Measurements from ENCODE around the gene TTLL11.

TTLL11 gene

GRCh38 chr9:121998513-121999049, 94.5 kb downstream of the TTLL11 start:
- Histone ChIP-seq H3K9me3 (ENCODE audit: control insufficient read depth in 2 of 2, low read length in 2 of 2) (no peaks in the 10 kb centered on the region), H3K9ac (ENCODE audit: low read length in 2 of 2) (no peak overlapping the region), H3K4me1 (ENCODE audit: control insufficient read depth, insufficient read depth, low read length) (peaks cover 17% of the 10 kb centered on the region), H3K27ac (ENCODE audit: low read length) (no peak overlapping the region), H3K27me3 (ENCODE audit: control insufficient read depth in 1 of 2, insufficient read depth in 2 of 2, low read length in 2 of 2) (no peaks in the 10 kb centered on the region), H3K4me3 (ENCODE audit: low read length in 2 of 2) (no peak overlapping the region), H3K36me3 (ENCODE audit: control insufficient read depth in 2 of 2, insufficient read depth in 2 of 2, low read length in 2 of 2) (peaks cover 0 to 2% of the 10 kb centered on the region in 2 donors)

- Histone ChIP-seq H3K4me3 (ENCODE audit: low read length in 2 of 2) (no peak overlapping the region), H3K9ac (ENCODE audit: low read length in 2 of 2) (no peak overlapping the region), H3K27me3 (ENCODE audit: control insufficient read depth in 1 of 2, insufficient read depth in 2 of 2, low read length in 2 of 2) (no peaks in the 10 kb centered on the region), H3K27ac (ENCODE audit: low read length) (no peak overlapping the region), H3K4me1 (ENCODE audit: control insufficient read depth, insufficient read depth, low read length) (peaks cover 17% of the 10 kb centered on the region), H3K36me3 (ENCODE audit: control insufficient read depth in 2 of 2, insufficient read depth in 2 of 2, low read length in 2 of 2) (peaks cover 0 to 2% of the 10 kb centered on the region in 2 donors), H3K9me3 (ENCODE audit: control insufficient read depth in 2 of 2, low read length in 2 of 2) (no peaks in the 10 kb centered on the region)
These were observed 95.3 kb downstream of the TTLL11 start for GRCh38 chr9:121997791-121998190.

- Histone ChIP-seq H3K4me3 (ENCODE audit: low read length in 2 of 2) (no peak overlapping the region), H3K27me3 (ENCODE audit: control insufficient read depth in 1 of 2, insufficient read depth in 2 of 2, low read length in 2 of 2) (no peaks in the 10 kb centered on the region), H3K9me3 (ENCODE audit: control insufficient read depth in 2 of 2, low read length in 2 of 2) (no peaks in the 10 kb centered on the region), H3K9ac (ENCODE audit: low read length in 2 of 2) (no peak overlapping the region), H3K4me1 (ENCODE audit: control insufficient read depth, insufficient read depth, low read length) (peaks cover 9% of the 10 kb centered on the region), H3K27ac (ENCODE audit: low read length) (no peak overlapping the region), H3K36me3 (ENCODE audit: control insufficient read depth in 2 of 2, insufficient read depth in 2 of 2, low read length in 2 of 2) (peaks cover 0 to 2% of the 10 kb centered on the region in 2 donors)
These were observed 96.3 kb downstream of the TTLL11 start for GRCh38 chr9:121996783-121997182.

- Histone ChIP-seq H3K27me3 (ENCODE audit: control insufficient read depth in 1 of 2, insufficient read depth in 2 of 2, low read length in 2 of 2) (no peaks in the 10 kb centered on the region), H3K36me3 (ENCODE audit: control insufficient read depth in 2 of 2, insufficient read depth in 2 of 2, low read length in 2 of 2) (peaks cover 0 to 2% of the 10 kb centered on the region in 2 donors), H3K4me1 (ENCODE audit: control insufficient read depth, insufficient read depth, low read length) (peaks cover 5% of the 10 kb centered on the region), H3K9me3 (ENCODE audit: control insufficient read depth in 2 of 2, low read length in 2 of 2) (no peaks in the 10 kb centered on the region), H3K27ac (ENCODE audit: low read length) (no peak overlapping the region), H3K4me3 (ENCODE audit: low read length in 2 of 2) (no peak overlapping the region), H3K9ac (ENCODE audit: low read length in 2 of 2) (no peak overlapping the region)
These were observed 97.1 kb downstream of the TTLL11 start for GRCh38 chr9:121995997-121996396.

- peaks cover 5% of the 10 kb centered on the region for H3K4me1 ChIP-seq (ENCODE audit: control insufficient read depth, insufficient read depth, low read length)
- no peaks in the 10 kb centered on the region for H3K27me3 ChIP-seq (ENCODE audit: control insufficient read depth in 1 of 2, insufficient read depth in 2 of 2, low read length in 2 of 2)
- H3K27ac ChIP-seq (ENCODE audit: low read length): no peak overlapping the region
- peak overlapping the region in 1 of 2 donors; percentile 3 for H3K9ac ChIP-seq (ENCODE audit: low read length in 2 of 2)
- peaks cover 8 to 11% of the 10 kb centered on the region in 2 donors for H3K36me3 ChIP-seq (ENCODE audit: control insufficient read depth in 2 of 2, insufficient read depth in 2 of 2, low read length in 2 of 2)
- H3K9me3 ChIP-seq (ENCODE audit: control insufficient read depth in 2 of 2, low read length in 2 of 2): no peaks in the 10 kb centered on the region
- H3K4me3 ChIP-seq (ENCODE audit: low read length in 2 of 2): no peak overlapping the region
These were observed 100.4 kb downstream of the TTLL11 start for GRCh38 chr9:121992571-121993212.

- H3K4me1 ChIP-seq (ENCODE audit: control insufficient read depth, insufficient read depth, low read length): no peaks in the 10 kb centered on the region
These were observed 101.8 kb downstream of the TTLL11 start for GRCh38 chr9:121991307-121991661.

GRCh38 chr9:121990600-121991306, 102.4 kb downstream of the TTLL11 start:
- Histone ChIP-seq H3K9me3 (ENCODE audit: control insufficient read depth in 2 of 2, low read length in 2 of 2) (no peaks in the 10 kb centered on the region), H3K9ac (ENCODE audit: low read length in 2 of 2) (no peak overlapping the region), H3K27ac (ENCODE audit: low read length) (no peak overlapping the region), H3K36me3 (ENCODE audit: control insufficient read depth in 2 of 2, insufficient read depth in 2 of 2, low read length in 2 of 2) (peaks cover 12 to 17% of the 10 kb centered on the region in 2 donors), H3K27me3 (ENCODE audit: control insufficient read depth in 1 of 2, insufficient read depth in 2 of 2, low read length in 2 of 2) (no peaks in the 10 kb centered on the region), H3K4me3 (ENCODE audit: low read length in 2 of 2) (no peak overlapping the region), H3K4me1 (ENCODE audit: control insufficient read depth, insufficient read depth, low read length) (no peaks in the 10 kb centered on the region)

More at GRCh38 chr9:121991307-121991661, 101.8 kb downstream of the TTLL11 start:
- Histone ChIP-seq H3K9ac (ENCODE audit: low read length in 2 of 2) (no peak overlapping the region), H3K36me3 (ENCODE audit: control insufficient read depth in 2 of 2, insufficient read depth in 2 of 2, low read length in 2 of 2) (peaks cover 12 to 17% of the 10 kb centered on the region in 2 donors), H3K9me3 (ENCODE audit: control insufficient read depth in 2 of 2, low read length in 2 of 2) (no peaks in the 10 kb centered on the region), H3K27ac (ENCODE audit: low read length) (no peak overlapping the region), H3K4me3 (ENCODE audit: low read length in 2 of 2) (no peak overlapping the region), H3K27me3 (ENCODE audit: control insufficient read depth in 1 of 2, insufficient read depth in 2 of 2, low read length in 2 of 2) (no peaks in the 10 kb centered on the region)

- Histone ChIP-seq H3K27ac (ENCODE audit: low read length) (no peak overlapping the region), H3K9ac (ENCODE audit: low read length in 2 of 2) (no peak overlapping the region), H3K27me3 (ENCODE audit: control insufficient read depth in 1 of 2, insufficient read depth in 2 of 2, low read length in 2 of 2) (no peaks in the 10 kb centered on the region), H3K36me3 (ENCODE audit: control insufficient read depth in 2 of 2, insufficient read depth in 2 of 2, low read length in 2 of 2) (peaks cover 12 to 15% of the 10 kb centered on the region in 2 donors), H3K4me3 (ENCODE audit: low read length in 2 of 2) (no peak overlapping the region), H3K9me3 (ENCODE audit: control insufficient read depth in 2 of 2, low read length in 2 of 2) (no peaks in the 10 kb centered on the region), H3K4me1 (ENCODE audit: control insufficient read depth, insufficient read depth, low read length) (peaks cover 9% of the 10 kb centered on the region)
These were observed 104.1 kb downstream of the TTLL11 start for GRCh38 chr9:121989010-121989409.

GRCh38 chr9:121987314-121987713, 105.8 kb downstream of the TTLL11 start:
- H3K36me3 ChIP-seq (ENCODE audit: control insufficient read depth in 2 of 2, insufficient read depth in 2 of 2, low read length in 2 of 2): peaks cover 12 to 15% of the 10 kb centered on the region in 2 donors
- H3K27ac ChIP-seq (ENCODE audit: low read length): no peak overlapping the region
- H3K4me1 ChIP-seq (ENCODE audit: control insufficient read depth, insufficient read depth, low read length): peaks cover 9% of the 10 kb centered on the region
- H3K9me3 ChIP-seq (ENCODE audit: control insufficient read depth in 2 of 2, low read length in 2 of 2): no peaks in the 10 kb centered on the region
- H3K9ac ChIP-seq (ENCODE audit: low read length in 2 of 2): no peak overlapping the region
- no peak overlapping the region for H3K4me3 ChIP-seq (ENCODE audit: low read length in 2 of 2)
- no peaks in the 10 kb centered on the region for H3K27me3 ChIP-seq (ENCODE audit: control insufficient read depth in 1 of 2, insufficient read depth in 2 of 2, low read length in 2 of 2)

- H3K36me3 ChIP-seq (ENCODE audit: control insufficient read depth in 2 of 2, insufficient read depth in 2 of 2, low read length in 2 of 2): peaks cover 12 to 15% of the 10 kb centered on the region in 2 donors
- H3K27ac ChIP-seq (ENCODE audit: low read length): no peak overlapping the region
- H3K9ac ChIP-seq (ENCODE audit: low read length in 2 of 2): no peak overlapping the region
- no peaks in the 10 kb centered on the region for H3K27me3 ChIP-seq (ENCODE audit: control insufficient read depth in 1 of 2, insufficient read depth in 2 of 2, low read length in 2 of 2)
- H3K4me1 ChIP-seq (ENCODE audit: control insufficient read depth, insufficient read depth, low read length): peaks cover 9% of the 10 kb centered on the region
- no peak overlapping the region for H3K4me3 ChIP-seq (ENCODE audit: low read length in 2 of 2)
- no peaks in the 10 kb centered on the region for H3K9me3 ChIP-seq (ENCODE audit: control insufficient read depth in 2 of 2, low read length in 2 of 2)
These were observed 107.2 kb downstream of the TTLL11 start for GRCh38 chr9:121985792-121986494.
